ENCODE results near the gene ITGA1.
A peak's percentile ranks its signal among the peaks of the same experiment; 100 is the strongest.

The ITGA1 gene

GRCh38 chr5:52799983-52800393 lies 12.3 kb downstream of the ITGA1 start (continued):
- TF ChIP-seq ZNF274 (IDR thresholded peaks at IDR 0.05; ENCODE audit: low read length), result no peak
- no peak for TF ChIP-seq ZNF274 (tag by site-specific recombination; IDR thresholded peaks at IDR 0.05; ENCODE audit: borderline replicate concordance)
- no peak for TF ChIP-seq ZNF658 (tag by site-specific recombination; IDR thresholded peaks at IDR 0.05)
- no peak for TF ChIP-seq ZNF560 (tag by site-specific recombination; IDR thresholded peaks at IDR 0.05; ENCODE audit: borderline replicate concordance)
- TF ChIP-seq ZNF184 (tag by site-specific recombination; IDR thresholded peaks at IDR 0.05), result no peak
- no peak for TF ChIP-seq ZNF239 (tag by site-specific recombination; IDR thresholded peaks at IDR 0.05)
- TF ChIP-seq ZNF521 (tag by site-specific recombination; IDR thresholded peaks at IDR 0.05), result no peak
- TF ChIP-seq GFI1B (tag by site-specific recombination; IDR thresholded peaks at IDR 0.05), result no peak
- TF ChIP-seq ZBTB20 (tag by site-specific recombination; IDR thresholded peaks at IDR 0.05), result peak; percentile 65; the same call in 1 of the 2 replicates
- TF ChIP-seq TCF7L2 (IDR thresholded peaks at IDR 0.05; ENCODE audit: borderline replicate concordance, low read depth, low read length), result no peak
- peak; percentile 57; the same call in 1 of the 2 replicates for TF ChIP-seq ZNF24 (tag by site-specific recombination; IDR thresholded peaks at IDR 0.05)
- TF ChIP-seq ZNF664 (tag by site-specific recombination; IDR thresholded peaks at IDR 0.05), result no peak

GRCh38 chr5:52800394-52801213 lies 12.9 kb downstream of the ITGA1 start:
- POLR2A ChIA-PET, result interaction anchor here (0.5 to 4.3 kb wide), 5 partner anchors 11 to 1418 kb away, joined by 4 to 57 read pairs (median 6); partner anchors contain the start of genes ISL1, ITGA1 and PELO
- H3K36me3 ChIP-seq (ENCODE audit: control insufficient read depth in 2 of 2, insufficient read depth in 1 of 2, low read length in 2 of 2), result peaks cover 7 to 25% of the 10 kb centered on the region in 2 experiments; a peak in 1 of 3 replicates
- peak overlapping the region; percentile 91 for H3K27ac ChIP-seq (ENCODE audit: extremely low read depth, low read depth, low read length)
- H3K9me3 ChIP-seq (ENCODE audit: control insufficient read depth, insufficient read depth, low read depth, low read length), result no peaks in the 10 kb centered on the region
- peak overlapping the region; percentile 62 for H3K4me3 ChIP-seq (ENCODE audit: low read depth, low read length)
- H3K4me1 ChIP-seq (ENCODE audit: control insufficient read depth, insufficient read depth, low read length), result peaks cover 7% of the 10 kb centered on the region
- CTCF ChIA-PET, result interaction anchor here (0.5 to 4.1 kb wide), 10 partner anchors 9 to 136 kb away, joined by 3 to 20 read pairs (median 4); partner anchors contain the start of genes ITGA1 and PELO
- TF ChIP-seq SP7 (tag by site-specific recombination; IDR thresholded peaks at IDR 0.05) (peak; percentile 38; the same call in 1 of the 2 replicates), KLF17 (tag by site-specific recombination; IDR thresholded peaks at IDR 0.05) (0 out of 2 replicates have a peak, but pooled peaks have one; percentile 20), ZNF174 (tag by site-specific recombination; IDR thresholded peaks at IDR 0.05) (no peak), YY1 (tag by site-specific recombination; IDR thresholded peaks at IDR 0.05) (0 out of 2 replicates have a peak, but pooled peaks have one; percentile 14), ZNF202 (tag by site-specific recombination; IDR thresholded peaks at IDR 0.05; ENCODE audit: borderline replicate concordance) (no peak), REPIN1 (tag by site-specific recombination; IDR thresholded peaks at IDR 0.05; ENCODE audit: low read depth) (no peak), ZIC2 (tag by site-specific recombination; IDR thresholded peaks at IDR 0.05) (peak; percentile 65), ZNF16 (tag by site-specific recombination; IDR thresholded peaks at IDR 0.05; ENCODE audit: low read depth) (no peak), ZNF266 (tag by site-specific recombination; IDR thresholded peaks at IDR 0.05; ENCODE audit: low read depth) (no peak), ZNF645 (tag by site-specific recombination; IDR thresholded peaks at IDR 0.05) (no peak), PRDM6 (tag by site-specific recombination; IDR thresholded peaks at IDR 0.05) (no peak), ZBTB11 (tag by site-specific recombination; conservative IDR thresholded peaks at IDR 0.05; ENCODE audit: low read depth) (peak; percentile 16; the same call in 1 of the 2 replicates), ZNF843 (tag by site-specific recombination; IDR thresholded peaks at IDR 0.05) (no peak), GLIS2 (tag by site-specific recombination; IDR thresholded peaks at IDR 0.05) (no peak)
